ENCODE measurements around the gene KPNA3.
"Not testable (repeated sequence)": the region's sequence is repeated elsewhere in the genome, so short reads cannot be mapped to it uniquely, and the experiment has no call there.

The KPNA3 gene

GRCh38 chr13:49803047-49803446 is 10.6 kb upstream of the KPNA3 start:
- DNase-seq = not testable (repeated sequence)

- DNase-seq = no peak
Observed at GRCh38 chr13:49802426-49802825, 9.9 kb upstream of the KPNA3 start.

DNA sequence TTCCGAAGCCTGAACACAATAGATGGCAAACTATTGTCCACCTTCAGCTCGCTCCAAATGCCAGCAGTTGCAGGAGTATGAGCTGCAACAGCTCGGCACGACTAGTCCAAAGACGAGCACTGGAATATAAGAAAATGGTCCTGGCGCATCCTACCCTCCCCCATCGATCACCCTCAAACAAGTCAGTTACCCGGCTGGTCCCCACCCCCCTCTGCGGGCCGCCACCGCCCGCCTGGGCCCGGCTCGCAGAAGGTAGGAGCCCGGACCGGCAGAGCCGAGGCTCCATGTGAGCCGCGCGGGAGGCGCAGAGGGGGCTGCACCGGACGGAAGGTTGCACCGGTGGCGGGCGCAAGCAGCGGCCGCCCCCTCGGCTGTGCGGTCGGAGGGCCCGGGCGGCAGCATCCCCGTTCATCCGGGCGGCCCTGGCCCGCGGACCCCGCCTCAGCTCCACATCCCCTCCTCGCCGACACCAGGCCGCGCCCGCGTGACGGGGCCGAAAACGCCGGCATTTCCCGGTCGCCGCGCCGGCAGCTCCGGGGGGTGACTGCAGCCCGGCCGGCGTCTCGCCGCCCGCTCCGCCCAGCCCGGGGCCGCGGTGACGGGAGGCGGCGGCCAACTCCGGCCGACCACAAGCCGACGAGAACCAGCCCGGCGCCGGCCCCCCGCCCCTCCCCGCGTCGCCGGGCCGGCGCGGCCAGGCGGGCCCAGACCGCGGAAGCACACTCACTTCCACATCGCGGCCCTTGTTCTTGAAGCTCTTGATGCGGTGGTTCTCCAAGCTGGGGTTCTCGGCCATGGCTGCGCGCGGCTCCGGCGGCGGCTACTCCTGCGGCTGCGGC is 552 bp downstream of the KPNA3 start:
- DNase-seq = no peak

DNA sequence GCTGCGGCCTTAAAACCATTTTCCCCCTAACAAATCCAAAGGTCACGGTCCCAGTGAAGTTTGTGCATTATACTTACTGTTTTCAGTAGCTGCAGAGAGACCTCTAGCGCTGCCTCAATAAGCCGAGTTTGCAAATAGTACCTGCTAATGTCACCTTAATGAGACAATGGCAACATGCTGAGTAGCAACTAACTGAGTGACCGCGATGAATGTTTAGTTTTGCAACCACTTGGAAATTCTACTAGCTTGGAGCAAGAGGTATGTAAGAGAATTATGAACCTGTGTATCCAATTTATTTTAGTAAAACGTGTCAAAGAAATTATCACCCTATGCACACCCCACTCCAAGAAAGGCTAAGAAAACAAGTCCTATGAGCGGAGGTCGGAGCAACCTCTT is 1.2 kb downstream of the KPNA3 start:
- DNase-seq = no peak

- DNase-seq = no peak
Observed at GRCh38 chr13:49789968-49790367, 2.5 kb downstream of the KPNA3 start.

- no peak for DNase-seq
Observed at GRCh38 chr13:49786401-49787008, 6.0 kb downstream of the KPNA3 start.

DNA sequence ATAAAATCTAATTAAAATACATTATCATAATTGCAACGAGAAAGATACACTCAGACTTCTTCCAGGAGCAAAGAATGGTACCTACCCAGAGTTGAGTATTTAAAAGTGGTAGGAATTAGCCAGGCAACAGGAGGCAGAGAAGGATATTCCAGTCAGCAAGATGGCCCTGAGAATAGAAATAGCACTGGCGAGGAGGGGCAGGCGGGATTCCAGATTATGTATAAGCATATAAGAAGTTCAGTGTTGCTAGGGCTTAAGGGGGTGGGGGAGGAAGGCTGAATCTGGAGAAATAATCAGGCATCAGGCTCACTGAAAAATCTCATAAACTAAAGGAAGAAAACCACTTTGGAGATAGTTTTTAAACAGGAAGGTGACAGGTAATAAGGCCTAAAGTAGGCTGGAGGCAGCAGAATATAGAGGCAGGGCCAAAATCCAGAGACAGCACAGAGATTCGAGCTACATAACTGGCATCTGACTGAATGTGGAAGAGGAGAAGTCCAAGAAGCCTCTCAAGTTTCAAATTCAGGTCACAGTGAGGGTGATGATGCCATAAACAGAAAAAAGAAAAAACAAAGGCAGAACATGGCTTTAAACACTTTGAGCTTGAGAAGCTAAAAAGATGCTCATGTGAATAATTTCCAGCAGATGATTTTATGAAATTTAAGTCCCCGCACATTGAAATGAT is 7.5 kb downstream of the KPNA3 start:
- DNase-seq = no peak

GRCh38 chr13:49783865-49784264 is 8.6 kb downstream of the KPNA3 start:
- no peak for DNase-seq

GRCh38 chr13:49782784-49783183 is 9.7 kb downstream of the KPNA3 start:
- DNase-seq = no peak

GRCh38 chr13:49781806-49782205 is 10.7 kb downstream of the KPNA3 start:
- no peak for DNase-seq

GRCh38 chr13:49779721-49780120 is 12.8 kb downstream of the KPNA3 start:
- no peak for DNase-seq

GRCh38 chr13:49777746-49778614 is 14.5 kb downstream of the KPNA3 start:
- DNase-seq = no peak

GRCh38 chr13:49776871-49777270 is 15.6 kb downstream of the KPNA3 start:
- no peak for DNase-seq

DNA sequence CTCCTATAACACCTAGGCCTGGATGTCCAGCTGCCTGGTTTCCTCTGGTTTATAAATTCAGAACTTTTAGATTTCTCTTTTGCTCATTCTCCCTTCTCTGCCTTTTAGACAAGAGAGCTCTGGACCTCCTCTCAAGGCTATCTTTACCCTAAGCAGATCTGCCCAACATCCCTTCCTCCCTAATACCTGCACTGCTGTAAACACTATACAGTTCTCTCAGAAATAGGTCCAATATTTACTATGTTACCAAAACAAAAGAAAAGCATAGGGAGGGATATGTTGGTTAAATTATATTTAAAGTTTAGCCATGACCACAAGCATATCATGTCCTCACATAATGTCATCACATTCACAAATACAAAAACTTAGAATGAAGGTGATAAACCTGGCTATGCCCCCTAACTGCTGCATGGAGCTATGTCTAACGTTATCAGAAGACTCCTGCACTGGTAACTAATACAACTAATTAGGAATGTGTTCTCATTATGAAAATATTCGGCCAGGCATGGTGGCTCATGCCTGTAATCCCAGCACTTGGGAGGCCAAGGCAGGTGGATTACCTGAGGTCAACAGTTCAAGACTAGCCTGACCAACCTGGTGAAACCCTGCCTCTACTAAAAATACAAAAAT is 18.0 kb downstream of the KPNA3 start:
- no peak for DNase-seq

DNA sequence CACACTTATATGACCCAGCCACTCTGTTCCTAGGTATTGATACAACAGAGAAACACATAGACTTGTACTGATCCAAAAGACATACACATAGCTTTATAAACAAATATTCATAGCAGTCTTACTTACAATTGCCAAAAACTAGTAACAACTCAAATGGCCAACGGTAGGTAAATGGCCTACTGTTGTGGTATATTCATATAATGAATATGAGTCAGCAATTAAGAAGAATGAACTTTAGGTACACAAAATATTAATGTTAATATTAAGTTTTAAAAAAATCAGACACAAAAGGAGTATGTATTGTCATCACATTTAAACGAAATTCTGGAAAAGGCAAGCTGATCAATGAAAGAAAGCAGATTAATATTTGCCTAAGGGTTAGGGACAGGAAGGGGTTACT is 19.7 kb downstream of the KPNA3 start:
- no peak for DNase-seq

GRCh38 chr13:49761811-49762210 is 30.7 kb downstream of the KPNA3 start:
- DNase-seq = not testable (repeated sequence)

DNA sequence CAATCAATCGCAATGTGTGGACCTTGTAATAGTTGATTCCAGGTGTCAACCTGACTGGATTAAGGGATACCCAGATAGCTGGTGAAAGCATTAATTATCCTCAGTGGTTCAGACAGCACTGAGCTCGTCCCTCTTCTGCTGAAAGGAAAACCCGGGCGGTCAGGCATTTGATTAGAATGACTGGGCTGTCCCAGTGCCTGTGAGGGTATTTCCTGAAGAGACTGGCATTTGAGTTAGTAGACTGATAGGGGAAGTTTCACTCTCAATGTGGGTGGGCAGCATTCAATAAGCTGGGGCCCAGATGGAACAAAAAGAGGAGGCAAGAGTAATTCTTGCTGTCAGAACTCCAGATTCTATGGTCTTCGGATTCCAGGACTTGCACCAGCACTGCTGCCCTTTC is 31.9 kb downstream of the KPNA3 start:
- DNase-seq = no peak

DNA sequence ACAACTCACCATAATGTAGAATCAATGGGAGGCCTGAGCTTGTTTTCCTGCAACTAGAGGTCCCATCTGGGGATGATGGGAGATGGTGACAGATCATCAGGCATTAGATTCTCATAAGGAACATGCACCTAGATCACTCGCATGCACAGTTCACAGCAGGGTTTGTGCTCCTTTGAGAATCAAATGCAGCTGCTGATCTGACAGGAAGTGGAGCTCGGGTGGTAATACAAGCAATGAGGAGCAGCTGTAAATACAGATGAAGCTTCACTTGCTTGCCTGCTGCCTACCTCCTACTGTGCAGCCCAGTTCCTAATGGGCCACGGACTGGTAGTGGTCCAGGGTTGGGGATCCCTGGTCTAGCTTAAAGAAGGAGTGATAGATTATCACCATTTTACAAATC is 33.0 kb downstream of the KPNA3 start:
- no peak for DNase-seq

DNA sequence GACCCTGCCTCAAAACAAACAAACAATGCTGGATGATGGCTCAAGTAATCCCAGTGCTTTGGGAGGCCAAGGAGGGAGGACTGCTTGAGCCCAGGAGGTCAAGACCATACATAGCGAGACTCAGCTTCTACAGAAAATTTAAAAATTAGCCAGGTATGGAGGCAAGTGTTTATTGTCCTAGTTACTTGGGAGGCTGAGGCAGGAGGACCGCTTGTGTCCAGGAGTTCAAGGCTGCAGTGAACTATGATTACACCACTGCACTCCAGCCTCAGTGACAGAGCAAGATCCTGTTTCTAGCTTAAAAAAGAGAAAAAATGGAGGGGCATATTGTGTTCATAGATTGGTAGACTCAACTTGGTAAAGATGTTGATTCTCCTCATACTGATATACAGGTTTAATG is 36.2 kb downstream of the KPNA3 start:
- DNase-seq = no peak

DNA sequence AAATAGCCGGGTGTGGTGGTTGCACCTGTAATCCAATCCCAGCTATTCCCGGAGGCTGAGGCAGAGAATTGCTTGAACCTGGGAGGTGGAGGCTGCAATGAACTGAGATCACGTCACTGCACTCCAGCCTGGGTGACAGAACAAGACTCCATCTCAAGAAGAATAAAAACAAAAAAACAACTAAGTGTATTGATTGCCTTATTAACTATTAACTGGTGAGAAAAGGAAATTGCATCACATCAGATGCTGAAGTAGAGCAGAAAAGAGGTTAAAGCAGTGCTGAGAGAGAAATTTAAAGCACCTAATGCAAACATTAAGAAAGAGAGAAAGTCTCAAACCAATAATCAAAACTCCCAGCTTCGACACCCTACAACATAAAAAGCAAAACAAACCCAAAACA is 38.3 kb downstream of the KPNA3 start:
- DNase-seq = no peak

- no peak for DNase-seq
Observed at GRCh38 chr13:49749848-49750247, 42.6 kb downstream of the KPNA3 start.

DNA sequence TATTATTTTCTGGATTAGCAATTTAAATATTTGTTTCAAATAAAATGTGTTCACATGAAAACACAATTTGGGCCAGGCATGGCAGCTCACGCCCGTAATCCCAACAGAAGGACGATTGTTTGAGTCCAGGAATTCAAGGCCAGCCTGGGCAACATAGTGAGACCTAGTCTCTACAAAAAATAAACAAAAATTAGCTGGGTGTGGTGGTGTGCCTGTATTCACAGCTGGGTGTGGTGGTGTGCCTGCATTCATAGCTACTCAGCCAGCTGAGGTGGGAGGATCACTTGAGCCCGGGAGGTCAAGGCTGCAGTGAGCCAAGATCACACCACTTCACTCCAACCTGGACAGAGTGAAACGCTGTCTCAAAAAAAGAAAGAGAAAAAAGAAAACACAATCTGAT is 46.4 kb downstream of the KPNA3 start:
- DNase-seq = no peak

- DNase-seq = no peak
Observed at GRCh38 chr13:49740870-49741269, 51.6 kb downstream of the KPNA3 start.
